ENCODE results near the gene CAMTA1. TPM values are rescaled to one million over a fixed set of nuclear protein-coding genes. Genes with fewer than 3 reads are reported as not detected.

The CAMTA1 gene
- total and polyA plus RNA-seq, 2 experiments from 2014 or later: 213 to 341 TPM

DNA sequence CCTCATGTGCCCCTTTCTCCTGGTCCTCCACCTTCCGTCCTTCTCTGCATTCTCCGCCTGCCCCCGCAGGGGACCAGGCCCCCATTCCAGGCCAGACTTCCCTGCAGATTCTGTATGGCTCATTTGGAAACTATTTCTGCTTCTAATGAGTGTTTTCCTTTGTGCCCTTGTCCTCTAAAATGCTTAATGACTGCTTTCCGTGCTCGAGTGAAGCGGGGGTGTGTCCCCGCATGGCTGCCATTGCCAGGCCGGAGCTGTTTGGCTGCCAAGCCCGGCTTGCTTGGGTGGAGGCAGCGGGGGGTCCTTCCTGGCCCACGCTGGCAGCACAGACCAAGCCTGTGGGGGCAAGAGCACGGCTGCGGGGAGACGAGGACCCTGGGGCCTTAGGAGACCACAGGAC, 686.6 kb downstream of the CAMTA1 start:
- H3K27ac ChIP-seq: no peak overlapping the region

GRCh38 chr1:7473223-7474142, 688.2 kb downstream of the CAMTA1 start:
- Histone ChIP-seq H3K4me1 (ENCODE audit: low read depth) (no peaks in the 10 kb centered on the region), H3K36me3 (no peaks in the 10 kb centered on the region), H3K27ac (no peak overlapping the region), H3K9me3 (ENCODE audit: low read depth) (no peaks in the 10 kb centered on the region), H3K27me3 (no peaks in the 10 kb centered on the region), H3K4me3 (no peak overlapping the region)
- TF ChIP-seq CTCF (IDR thresholded peaks at IDR 0.05; ENCODE audit: low read depth, low read length): no peak
- DNase-seq (ENCODE audit: low read depth in 1 of 2, low spot score in 1 of 2): no peak

More for the DNA sequence above, 686.6 kb downstream of the CAMTA1 start:
- no peaks in the 10 kb centered on the region for H3K27me3 ChIP-seq
- no peak overlapping the region for H3K4me3 ChIP-seq
- TF ChIP-seq CTCF (IDR thresholded peaks at IDR 0.05; ENCODE audit: low read depth, low read length): no peak
- H3K9me3 ChIP-seq (ENCODE audit: low read depth): no peaks in the 10 kb centered on the region
- no peak for DNase-seq (ENCODE audit: low read depth in 1 of 2, low spot score in 1 of 2)
- H3K36me3 ChIP-seq: no peaks in the 10 kb centered on the region
- H3K4me1 ChIP-seq (ENCODE audit: low read depth): no peaks in the 10 kb centered on the region

DNA sequence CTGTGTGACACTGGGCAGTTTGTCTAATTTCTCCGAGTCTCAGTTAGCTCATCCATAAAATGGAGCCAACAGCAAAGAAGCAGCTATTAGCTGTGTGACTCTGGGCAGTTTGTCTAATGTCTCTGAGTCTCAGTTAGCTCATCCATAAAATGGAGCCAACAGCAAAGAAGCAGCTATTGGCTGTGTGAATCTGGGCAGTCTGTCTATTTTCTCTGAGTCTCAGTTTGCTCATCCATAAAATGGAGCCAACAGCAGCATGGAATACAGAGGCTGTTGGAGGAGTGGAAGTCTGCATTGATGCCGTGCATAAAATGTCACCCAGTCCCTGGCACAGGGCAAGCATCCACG, 688.9 kb downstream of the CAMTA1 start:
- DNase-seq (ENCODE audit: low read depth in 1 of 2, low spot score in 1 of 2): no peak
- Histone ChIP-seq H3K27me3 (no peaks in the 10 kb centered on the region), H3K36me3 (no peaks in the 10 kb centered on the region)

GRCh38 chr1:7474786-7475502, 689.7 kb downstream of the CAMTA1 start:
- no peak overlapping the region for H3K27ac ChIP-seq
- H3K36me3 ChIP-seq: no peaks in the 10 kb centered on the region
- H3K9me3 ChIP-seq (ENCODE audit: low read depth): no peaks in the 10 kb centered on the region
- no peak overlapping the region for H3K4me3 ChIP-seq
- no peaks in the 10 kb centered on the region for H3K4me1 ChIP-seq (ENCODE audit: low read depth)
- TF ChIP-seq CTCF (IDR thresholded peaks at IDR 0.05; ENCODE audit: low read depth, low read length): no peak
- no peaks in the 10 kb centered on the region for H3K27me3 ChIP-seq
- DNase-seq (ENCODE audit: low read depth in 1 of 2, low spot score in 1 of 2): no peak

More for the DNA sequence above, 688.9 kb downstream of the CAMTA1 start:
- no peak overlapping the region for H3K27ac ChIP-seq
- H3K4me1 ChIP-seq (ENCODE audit: low read depth): no peaks in the 10 kb centered on the region
- no peak overlapping the region for H3K4me3 ChIP-seq
- no peak for TF ChIP-seq CTCF (IDR thresholded peaks at IDR 0.05; ENCODE audit: low read depth, low read length)
- H3K9me3 ChIP-seq (ENCODE audit: low read depth): no peaks in the 10 kb centered on the region

DNA sequence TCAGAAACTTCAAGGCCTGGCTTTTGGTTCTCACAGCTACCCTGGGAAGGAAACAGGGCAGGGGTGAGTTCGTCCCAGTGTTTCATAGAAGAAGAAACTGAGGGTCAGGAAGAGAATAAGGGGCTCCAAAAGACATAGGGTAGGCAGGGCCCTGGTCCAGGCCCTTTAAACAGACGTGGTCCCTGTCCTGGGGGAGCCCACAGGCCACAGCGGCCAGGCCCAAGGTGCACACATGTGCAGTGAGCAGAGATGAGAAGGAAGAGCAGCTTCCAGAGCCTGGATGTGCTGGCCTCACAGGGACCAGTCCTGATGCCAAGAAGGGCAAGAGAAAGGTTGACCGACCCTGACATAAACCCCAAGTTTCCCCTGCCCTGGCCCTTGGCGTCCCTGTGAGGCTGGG, 690.4 kb downstream of the CAMTA1 start:
- Histone ChIP-seq H3K9me3 (ENCODE audit: low read depth) (no peaks in the 10 kb centered on the region), H3K27ac (no peak overlapping the region), H3K4me3 (no peak overlapping the region), H3K4me1 (ENCODE audit: low read depth) (no peaks in the 10 kb centered on the region), H3K27me3 (no peaks in the 10 kb centered on the region), H3K36me3 (no peaks in the 10 kb centered on the region)
- no peak for DNase-seq (ENCODE audit: low read depth in 1 of 2, low spot score in 1 of 2)
- TF ChIP-seq CTCF (IDR thresholded peaks at IDR 0.05; ENCODE audit: low read depth, low read length): no peak

All from cardiac muscle cell (in vitro differentiated cells and primary cell).